ENCODE results near the gene NACC1.
"Not testable (repeated sequence)": the region's sequence is repeated elsewhere in the genome, so short reads cannot be mapped to it uniquely, and the experiment has no call there.

NACC1 gene

GRCh38 chr19:13181747-13182388 is 63.8 kb downstream of the NACC1 start:
- no peak for TF ChIP-seq CTCF (IDR thresholded peaks at IDR 0.05; ENCODE audit: insufficient read depth, low read length, poor library complexity, severe bottlenecking)
- Histone ChIP-seq H3K27me3 (replicated peaks; ENCODE audit: control insufficient read depth, insufficient read depth, low read length) (no peaks in the 10 kb centered on the region), H3K4me3 (replicated peaks; ENCODE audit: low read depth, low read length) (no peak overlapping the region), H3K36me3 (ENCODE audit: control insufficient read depth, insufficient read depth, low read length) (no peaks in the 10 kb centered on the region)
- DNase-seq (ENCODE audit: extremely low read depth, insufficient read length): peak; percentile 67

GRCh38 chr19:13184926-13185325 is 66.9 kb downstream of the NACC1 start:
- H3K4me3 ChIP-seq (replicated peaks; ENCODE audit: low read depth, low read length); H3K36me3 ChIP-seq (ENCODE audit: control insufficient read depth, insufficient read depth, low read length); DNase-seq (ENCODE audit: extremely low read depth, insufficient read length); H3K27me3 ChIP-seq (replicated peaks; ENCODE audit: control insufficient read depth, insufficient read depth, low read length): not testable (repeated sequence)

- H3K4me3 ChIP-seq (replicated peaks; ENCODE audit: low read depth, low read length); DNase-seq (ENCODE audit: extremely low read depth, insufficient read length); H3K27me3 ChIP-seq (replicated peaks; ENCODE audit: control insufficient read depth, insufficient read depth, low read length); H3K36me3 ChIP-seq (ENCODE audit: control insufficient read depth, insufficient read depth, low read length): not testable (repeated sequence)
These were observed 67.9 kb downstream of the NACC1 start for GRCh38 chr19:13185763-13186657.

GRCh38 chr19:13186688-13187087 is 68.6 kb downstream of the NACC1 start:
- H3K4me3 ChIP-seq (replicated peaks; ENCODE audit: low read depth, low read length); H3K27me3 ChIP-seq (replicated peaks; ENCODE audit: control insufficient read depth, insufficient read depth, low read length); H3K36me3 ChIP-seq (ENCODE audit: control insufficient read depth, insufficient read depth, low read length); DNase-seq (ENCODE audit: extremely low read depth, insufficient read length): not testable (repeated sequence)

- TF ChIP-seq CTCF (IDR thresholded peaks at IDR 0.05; ENCODE audit: insufficient read depth, low read length, poor library complexity, severe bottlenecking): no peak
- no peak for DNase-seq (ENCODE audit: extremely low read depth, insufficient read length)
- Histone ChIP-seq H3K4me3 (replicated peaks; ENCODE audit: low read depth, low read length) (no peak overlapping the region), H3K36me3 (ENCODE audit: control insufficient read depth, insufficient read depth, low read length) (no peaks in the 10 kb centered on the region), H3K27me3 (replicated peaks; ENCODE audit: control insufficient read depth, insufficient read depth, low read length) (no peaks in the 10 kb centered on the region)
These were observed 69.4 kb downstream of the NACC1 start for GRCh38 chr19:13187419-13187818.

GRCh38 chr19:13189600-13189999 is 71.5 kb downstream of the NACC1 start:
- no peak for TF ChIP-seq CTCF (IDR thresholded peaks at IDR 0.05; ENCODE audit: insufficient read depth, low read length, poor library complexity, severe bottlenecking)
- no peak for DNase-seq (ENCODE audit: extremely low read depth, insufficient read length)
- H3K4me3 ChIP-seq (replicated peaks; ENCODE audit: low read depth, low read length): no peak overlapping the region
- no peaks in the 10 kb centered on the region for H3K36me3 ChIP-seq (ENCODE audit: control insufficient read depth, insufficient read depth, low read length)
- H3K27me3 ChIP-seq (replicated peaks; ENCODE audit: control insufficient read depth, insufficient read depth, low read length): no peaks in the 10 kb centered on the region
